DMS153 treated with DMSO at 0.1 percent for 48 hours (cell line): ENCODE data around the gene VSX1.
A peak's percentile ranks its signal among the peaks of the same experiment; 100 is the strongest.

Experiments used
- DNase-seq: peaks from one replicate; lab custom pipeline; 2025; ENCODE audit not compliant: unreplicated experiment; lab: John Stamatoyannopoulos, UW

VSX1 gene

DNA sequence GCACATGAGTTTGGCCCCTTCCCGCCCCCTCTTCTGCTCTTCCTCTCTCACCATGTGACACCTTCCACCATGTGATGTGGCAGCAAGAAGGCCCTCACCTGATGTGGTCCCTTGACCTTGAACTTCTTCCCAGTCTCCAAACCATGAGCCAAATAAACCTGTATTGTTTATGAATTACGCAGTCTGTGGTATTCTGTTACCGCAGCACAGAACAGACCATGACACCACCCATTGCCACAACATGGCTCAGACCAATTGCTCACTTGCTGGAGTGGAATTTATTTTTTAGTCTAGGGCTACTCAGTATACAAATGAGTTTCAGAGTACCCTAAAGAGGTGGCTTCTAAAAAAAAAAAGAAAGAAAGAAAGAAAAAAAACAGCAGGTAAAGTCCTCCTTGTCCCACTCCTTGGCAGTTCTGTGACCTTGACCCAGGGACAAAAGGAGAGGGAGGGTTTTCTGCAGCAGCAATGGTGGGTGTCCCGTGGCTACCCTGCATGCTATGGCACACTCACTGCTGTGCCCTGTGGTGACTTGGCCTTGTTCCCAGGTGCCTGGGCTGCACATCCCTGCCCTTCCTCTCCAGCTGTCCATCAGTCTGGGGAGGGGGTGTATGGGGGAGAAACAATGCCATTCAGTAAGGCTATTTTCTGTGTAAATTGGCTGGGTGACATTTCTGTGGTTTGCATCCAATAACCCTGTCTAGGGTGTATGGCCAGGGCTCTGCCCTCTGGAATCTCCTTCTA lies 5.4 kb upstream of the VSX1 start:
- no peak for DNase-seq

DNA sequence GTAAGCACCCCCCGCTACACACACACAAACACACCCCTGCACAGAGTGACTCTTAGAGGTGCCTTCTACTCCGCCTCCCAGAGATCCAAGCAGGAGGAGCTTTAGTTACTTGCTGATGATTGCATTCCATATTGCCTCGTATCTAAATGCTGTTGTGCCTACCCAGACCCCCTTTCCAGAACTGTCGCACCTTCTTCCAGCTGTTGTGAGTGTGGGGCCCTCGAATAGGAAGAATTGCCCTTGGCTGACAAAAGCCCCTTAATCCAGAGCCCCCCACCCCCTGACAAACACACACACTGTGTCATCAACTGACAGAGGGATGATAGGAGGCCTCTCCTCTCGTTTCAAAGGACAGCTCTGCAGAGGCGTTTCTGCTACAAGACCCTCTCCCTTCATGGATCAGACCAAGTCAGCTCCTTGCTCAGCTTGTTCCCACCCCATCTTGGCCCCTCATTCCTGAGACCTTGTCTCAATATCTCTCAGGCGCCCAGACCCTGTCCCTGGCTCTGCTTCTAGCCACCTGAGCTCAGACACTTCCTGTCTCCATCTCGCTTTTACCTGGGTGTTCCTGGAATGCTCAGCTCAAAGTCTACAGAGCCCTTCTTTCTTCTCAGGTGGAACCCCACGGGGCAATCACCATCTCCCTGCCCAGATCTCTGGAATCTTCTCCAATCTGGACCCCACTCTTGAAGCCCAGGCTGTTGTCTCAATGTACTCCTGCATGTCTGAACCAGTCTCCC lies 4.0 kb upstream of the VSX1 start:
- no peak for DNase-seq

DNA sequence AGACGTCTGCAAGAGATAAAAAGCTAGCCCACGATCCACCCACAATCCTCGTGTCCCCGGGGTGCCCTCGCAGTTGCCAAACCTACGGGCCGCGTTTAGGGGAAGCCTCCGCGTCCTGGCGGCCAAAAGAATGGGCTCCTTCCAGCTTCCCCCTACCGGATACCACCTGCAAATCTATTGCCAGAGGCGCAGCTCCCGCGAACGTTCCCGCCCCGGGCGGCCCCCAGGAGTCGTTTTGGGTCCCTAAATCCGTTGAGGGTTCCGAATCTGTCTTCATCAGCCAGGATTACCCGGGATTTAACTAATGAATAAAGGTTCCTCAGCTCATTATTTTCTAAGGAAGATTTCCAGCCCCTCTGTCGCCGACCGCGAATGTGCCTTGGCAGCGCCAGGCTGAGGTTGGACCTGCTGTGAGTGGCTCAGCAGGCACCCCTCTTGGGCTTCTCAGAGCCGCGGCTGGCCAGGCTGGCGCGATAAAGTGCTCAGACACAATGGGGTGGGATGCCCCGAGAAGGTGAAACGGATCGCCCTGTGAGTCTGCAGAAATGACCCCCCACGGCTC lies 2.8 kb upstream of the VSX1 start:
- no peak for DNase-seq

DNA sequence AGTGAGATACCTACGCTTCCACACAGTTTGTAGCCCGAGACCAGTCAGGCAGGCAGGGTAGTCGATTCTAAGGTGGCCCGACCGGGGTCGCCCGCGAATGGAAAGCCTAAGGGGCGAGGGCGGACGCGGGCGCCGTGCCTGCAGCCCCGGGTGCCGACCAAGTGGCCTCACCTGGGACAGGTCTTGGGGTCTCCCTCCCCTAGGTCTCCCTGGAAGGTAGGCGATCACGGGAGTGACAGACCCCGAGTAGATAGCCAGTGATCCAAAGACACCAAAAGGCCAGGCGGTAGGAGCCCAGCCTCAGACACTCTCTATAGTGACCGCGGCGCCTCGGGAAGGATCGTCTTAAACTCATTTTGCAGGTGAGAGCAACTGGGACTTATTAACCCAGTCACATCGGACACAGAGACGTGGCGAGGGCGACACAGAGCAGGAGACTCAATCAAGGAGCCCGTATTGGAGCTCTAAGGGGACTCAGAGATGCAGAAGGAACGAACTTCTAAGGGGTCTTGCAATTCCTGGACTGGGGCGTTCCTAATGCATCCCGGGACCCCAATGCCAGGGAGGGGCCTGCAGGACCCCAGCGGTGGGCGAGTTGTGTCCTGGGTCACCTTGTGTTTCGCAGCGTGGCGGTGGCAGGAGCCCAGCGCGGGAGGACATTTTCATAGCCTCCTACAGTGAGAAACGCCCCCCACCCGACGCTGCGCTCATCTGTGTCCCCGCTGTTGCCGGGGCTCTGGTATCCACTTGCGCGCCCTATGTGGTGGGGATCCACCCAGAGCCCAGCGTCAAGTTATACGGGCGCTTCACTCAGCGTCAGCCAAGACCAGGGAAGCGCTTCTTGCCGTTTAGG lies 2.1 kb upstream of the VSX1 start:
- DNase-seq, result no peak

DNA sequence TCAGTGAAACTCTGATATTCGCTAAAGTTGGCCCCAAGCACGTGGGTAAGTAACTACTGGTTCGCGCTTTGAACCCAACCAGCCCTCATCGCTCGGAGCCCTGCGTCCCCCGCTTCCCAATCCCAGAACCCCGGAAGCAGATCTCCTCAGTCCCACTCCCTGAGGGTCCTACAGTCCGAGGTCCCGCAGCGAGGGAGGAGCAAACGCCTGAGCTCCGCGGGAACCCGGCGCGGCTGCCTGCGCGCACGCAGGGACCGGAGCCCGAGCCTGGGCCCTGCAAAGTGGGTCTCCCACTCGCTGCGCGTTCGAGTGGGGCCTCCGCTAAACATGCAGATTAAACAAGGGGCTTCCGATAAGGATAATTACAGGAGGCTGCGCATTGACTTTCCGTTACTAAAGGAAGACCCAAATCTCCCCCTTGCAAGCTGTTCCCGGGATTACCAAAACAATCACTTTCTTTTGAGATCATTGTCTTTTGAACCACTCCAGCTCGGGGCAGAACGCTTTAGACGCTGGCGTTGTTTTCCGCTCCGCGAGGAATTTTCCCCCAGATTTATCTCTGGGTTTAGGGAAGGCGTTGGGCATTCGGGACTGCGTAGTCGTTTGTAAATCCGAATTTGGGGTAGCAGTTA lies 1.3 kb upstream of the VSX1 start:
- DNase-seq, result no peak

DNA sequence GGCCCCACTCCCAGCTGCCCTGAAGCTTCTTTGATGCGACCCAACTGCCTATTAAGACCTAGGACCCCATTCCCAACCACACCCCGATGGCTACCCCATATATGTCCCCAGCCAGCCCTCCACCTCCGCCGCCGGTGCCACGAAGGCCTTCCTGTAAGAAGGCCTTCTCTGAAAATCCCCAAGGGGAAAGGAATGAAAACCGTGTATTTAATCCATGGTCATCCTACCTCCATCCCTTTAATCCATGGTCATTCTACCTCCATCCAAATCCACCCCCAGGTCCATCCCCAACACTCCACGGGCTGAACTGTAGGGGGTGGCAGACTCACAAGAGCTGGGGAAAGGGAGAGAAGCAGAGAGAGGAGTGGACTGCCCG lies 545 bp upstream of the VSX1 start:
- no peak for DNase-seq

DNA sequence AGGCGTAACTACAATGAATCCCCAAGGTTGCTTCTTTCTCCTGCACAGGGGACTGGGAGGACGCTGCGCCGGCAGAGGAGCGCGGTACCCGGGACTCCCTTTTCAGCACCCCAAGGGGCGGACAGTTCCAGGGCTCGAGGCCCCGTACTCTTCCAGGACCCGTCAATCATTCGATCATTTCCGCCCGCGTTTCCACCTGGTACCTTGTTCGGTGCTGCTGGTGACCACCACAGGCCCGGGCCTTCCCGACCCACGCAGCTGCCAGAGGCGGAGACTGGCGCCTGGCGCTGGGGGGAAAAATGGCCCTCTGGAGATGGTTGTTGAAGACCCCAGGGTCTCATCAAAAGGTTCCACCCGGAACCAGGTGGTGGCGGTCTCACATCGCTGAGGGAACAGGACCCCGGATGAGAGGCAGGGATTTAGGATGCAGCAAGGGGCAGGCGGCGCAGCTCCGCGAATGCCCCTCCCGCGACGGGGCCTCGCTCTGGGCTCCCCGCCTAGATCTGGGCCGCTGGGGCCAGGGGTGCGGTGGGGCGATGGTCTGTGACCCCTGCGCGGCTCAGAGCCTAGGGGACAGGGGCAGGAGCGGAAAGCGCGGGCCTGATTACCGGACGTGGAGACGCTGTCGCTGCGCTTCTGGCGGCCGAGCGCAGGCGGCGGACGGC lies 744 bp downstream of the VSX1 start:
- no peak for DNase-seq

DNA sequence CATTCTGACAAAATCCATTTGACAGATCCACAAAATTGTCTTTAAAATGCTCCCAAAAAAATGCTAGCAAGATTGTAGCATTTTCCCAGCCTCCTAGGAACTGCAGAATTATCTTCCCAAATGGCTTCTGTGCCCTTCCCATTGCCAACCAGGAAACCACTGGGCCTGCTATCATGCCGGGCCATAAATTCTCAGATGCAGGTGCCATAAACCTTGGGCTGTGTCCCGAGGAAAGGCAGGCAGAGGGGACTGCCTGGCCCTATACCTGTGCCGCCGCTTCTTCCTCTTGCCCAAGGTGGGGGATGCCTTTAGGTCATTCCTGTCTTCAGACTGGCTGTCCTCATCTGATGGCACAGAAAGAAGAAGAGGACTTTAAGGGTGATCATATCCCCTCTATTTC lies 2.8 kb downstream of the VSX1 start:
- DNase-seq, result no peak

DNA sequence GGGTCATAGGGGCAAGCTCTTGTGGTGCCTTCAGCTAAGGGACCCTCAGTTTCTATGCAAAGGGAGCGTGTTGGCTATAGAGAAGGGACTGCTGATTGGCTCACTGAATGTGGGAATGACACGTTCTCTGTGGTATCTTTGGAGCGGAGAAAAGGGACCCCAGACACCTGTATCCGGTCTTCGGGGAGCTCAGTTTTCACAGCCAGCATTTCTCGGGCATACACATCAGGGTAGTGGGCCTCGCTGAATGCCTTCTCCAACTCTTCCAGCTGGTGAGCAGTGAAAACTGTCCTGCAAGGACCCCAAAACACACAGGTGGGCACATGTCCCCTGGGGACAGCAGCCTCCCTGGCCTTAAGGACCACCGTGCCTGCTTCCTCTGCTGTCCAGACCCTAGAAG lies 3.3 kb downstream of the VSX1 start:
- DNase-seq, result no peak

DNA sequence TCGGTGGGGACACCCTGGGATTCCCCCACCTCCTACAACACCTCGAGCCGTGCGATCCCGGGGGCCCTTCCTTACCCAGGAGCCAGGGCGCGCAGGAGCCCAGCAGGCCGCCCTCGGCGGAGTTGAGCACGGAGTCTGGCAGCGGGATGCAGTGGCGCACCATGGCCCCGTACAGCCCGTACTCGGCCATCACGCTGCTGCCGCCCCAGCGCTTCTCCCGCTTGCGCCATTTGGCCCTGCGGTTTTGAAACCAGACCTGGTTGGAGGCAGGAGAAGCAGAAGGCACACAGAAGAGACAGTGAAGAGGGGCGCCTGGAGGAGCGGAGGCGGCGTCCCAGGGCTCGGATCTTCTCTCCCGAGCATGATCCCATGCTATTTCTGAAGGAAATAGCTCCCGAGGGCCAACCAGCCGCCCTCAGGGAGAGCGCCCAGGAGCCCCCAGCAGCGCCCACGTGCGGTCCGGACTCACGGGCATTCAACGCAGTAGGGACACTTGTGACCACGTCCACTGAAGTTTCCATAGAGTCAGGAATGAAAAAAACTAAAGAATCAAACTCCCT lies 4.3 kb downstream of the VSX1 start:
- no peak for DNase-seq

DNA sequence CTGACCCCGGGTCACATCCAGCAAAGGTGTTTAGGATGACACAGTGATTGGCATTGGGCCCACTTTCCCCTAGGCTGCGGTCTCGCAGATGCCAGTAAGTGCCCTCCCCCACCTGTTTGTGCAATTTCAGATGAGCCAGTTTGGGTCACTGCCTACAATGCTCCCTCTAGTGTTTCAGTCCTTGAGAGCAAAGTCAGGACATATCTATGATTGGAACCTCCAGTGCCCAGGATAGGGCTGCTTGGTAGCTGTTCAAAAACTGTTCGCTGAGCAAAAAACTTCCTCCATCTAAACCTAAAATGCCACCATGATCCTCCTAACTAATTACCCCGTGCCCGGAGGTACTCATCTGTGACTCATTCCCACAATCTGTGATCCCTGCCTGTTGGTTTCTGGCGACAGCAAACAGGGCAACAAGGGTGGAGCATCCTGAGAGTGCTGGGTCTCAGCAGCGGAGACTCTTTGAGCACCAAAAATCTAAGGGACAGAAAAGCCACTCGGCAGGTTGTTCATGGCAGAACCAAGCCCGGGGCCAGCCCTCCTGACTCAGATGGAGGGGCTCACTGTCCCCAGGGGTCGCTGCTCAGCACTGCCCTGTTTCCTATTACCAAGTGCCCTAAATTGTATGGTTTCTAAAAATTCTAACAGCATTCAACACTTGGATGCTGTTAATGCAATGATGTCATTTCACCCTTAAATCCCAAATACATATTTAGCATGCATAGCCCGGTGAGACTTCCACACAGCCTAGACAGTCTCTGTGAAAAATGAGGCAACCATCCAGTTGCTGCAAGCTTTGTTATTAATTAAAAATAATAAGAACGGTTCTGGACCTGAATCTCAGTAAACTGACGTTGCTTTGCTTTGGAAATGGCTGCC lies 5.0 kb downstream of the VSX1 start:
- DNase-seq, result peak; percentile 8

DNA sequence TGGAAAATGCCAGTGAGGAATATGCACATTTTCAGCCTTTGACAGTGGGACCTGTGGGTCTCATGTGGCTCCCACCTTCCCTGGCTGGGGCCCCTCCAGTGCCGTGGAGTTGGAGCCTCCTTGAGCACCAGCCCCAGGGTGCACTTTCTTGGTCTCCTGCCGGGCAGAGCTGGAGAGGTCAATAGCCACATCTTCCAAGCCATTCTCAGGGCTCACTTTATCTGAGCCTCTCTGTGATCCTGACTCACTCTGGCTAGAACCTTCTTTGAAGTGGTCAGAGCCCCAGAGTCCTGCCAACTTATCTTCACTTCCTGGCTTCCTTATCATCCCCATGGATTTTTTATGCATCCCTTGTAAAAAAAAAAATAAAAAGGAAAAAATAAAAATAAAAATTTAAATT lies 5.7 kb downstream of the VSX1 start:
- DNase-seq, result no peak

DNA sequence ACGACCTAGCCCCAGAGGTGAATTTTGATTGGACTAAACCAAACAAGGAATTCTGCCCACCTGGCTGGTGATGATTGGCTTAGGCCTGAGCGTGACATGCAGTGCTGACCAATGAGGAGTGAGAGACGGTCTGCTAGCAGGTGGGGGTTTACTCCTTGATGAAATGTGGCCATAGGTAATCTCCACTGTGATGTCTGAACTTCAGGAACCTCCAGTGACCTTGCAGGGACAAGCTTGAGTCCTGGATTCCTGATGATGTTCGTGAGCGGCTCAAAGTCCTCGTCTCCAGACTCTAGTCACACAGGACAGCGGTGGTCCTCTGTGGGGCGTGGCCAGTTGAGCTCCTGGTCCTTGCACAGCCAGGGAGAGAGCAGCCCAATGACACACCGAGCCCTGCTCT lies 8.4 kb downstream of the VSX1 start:
- no peak for DNase-seq

DNA sequence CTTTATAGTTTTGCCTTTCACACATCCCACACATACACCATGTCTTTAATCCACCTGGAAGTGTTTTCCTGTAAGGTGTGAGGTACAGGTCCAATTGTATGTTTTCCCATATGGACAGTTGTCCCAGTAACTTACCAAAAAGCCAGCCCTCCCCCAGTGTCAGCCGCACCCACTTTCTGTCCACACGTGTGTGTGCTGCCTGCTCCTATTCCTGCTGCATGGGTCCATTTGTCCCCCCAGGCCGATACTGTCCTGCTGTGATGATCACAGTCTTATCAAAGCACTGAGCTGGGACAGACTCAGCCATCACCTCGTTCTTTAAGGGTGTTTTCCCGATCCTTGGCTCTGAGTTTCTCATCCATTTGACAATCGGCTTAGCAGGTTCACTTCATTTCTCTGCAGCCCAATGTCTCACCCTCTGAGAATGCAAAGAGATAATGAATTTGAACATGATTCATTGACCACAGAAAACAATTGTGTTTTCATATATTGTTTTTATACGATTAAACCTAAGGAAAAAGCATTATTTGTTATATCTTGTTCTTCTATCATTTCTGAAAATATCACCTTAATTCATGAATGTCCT lies 9.6 kb downstream of the VSX1 start:
- no peak for DNase-seq

DNA sequence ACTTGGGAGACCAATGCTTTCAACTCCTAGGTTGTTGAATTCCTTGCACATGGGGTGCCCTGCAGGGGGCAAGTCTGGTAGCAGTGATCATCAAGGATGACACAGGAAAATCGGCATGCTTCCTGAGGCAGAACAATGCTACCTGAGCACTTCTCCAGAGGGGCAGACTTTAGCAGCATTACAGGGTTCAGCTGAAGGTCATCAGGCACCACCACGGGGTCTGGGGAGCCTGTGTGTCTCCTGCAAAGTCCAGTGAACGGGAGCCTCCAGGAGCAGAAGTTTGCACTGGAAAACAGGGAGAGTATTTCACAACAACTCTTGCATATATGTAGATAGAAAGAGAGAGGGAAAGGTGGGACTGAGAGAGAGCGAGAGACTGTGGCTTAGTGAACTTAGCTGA lies 10.2 kb downstream of the VSX1 start:
- no peak for DNase-seq

DNA sequence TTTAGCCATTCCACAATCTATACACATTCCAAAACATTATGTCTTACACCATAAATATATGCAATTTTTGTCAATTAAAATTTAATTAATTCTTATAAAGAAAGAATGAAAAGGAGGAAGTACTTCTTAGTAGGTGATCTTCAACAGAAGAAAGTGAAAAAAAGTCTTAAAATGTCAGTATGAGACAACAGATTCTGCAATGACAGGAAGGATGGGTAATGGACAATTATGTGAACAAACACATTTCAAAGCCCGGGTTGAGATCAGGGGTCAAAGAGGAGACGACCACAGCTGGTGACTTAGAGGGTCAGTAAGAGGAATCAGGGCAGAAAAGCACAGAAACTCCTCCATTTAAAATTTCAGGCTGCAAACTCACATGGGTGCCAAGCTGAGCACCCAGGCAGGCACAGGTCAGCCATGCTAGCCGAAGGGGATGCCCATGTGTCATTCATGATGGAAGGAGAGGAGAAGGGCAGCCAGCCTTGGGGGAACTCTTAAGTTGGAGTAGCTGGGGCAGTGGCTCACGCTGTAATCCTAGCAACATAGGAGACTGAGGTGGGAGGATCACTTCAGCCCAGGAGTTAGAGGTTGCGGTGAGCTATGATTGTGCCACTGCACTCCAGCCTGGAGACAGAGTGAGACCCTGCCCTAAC lies 11.0 kb downstream of the VSX1 start:
- no peak for DNase-seq

DNA sequence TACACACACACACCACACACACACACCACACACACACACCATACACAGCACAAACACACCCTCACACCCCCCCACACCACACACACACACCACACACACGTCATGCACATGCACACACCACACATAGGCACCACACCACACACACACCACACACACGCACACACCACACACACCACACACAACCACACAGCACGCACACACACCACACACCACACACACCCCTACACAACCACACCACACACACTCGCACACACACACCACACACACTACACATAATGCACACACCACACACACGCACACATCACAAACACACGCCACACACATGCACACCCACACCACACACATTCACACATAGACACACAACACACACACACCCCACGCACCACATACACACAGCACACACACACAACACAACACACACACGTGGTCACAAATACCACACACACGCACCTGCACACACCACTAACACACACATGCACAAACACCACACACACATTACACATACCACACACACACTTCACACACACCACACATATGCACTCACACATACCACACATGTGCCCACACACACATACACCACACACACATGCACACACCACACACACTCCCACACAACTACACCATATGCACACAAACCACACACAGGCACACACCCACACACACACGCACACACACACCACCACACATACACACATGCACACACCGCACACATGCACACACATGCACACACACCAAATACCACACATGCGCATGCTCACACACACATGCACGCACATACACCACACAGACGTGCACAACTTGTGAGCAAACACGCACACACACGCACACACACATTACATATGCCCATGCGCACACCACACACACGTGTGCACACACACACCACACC lies 14.6 kb downstream of the VSX1 start:
- DNase-seq, result no peak
